ENCODE measurements around the gene CENPW. TPM values are rescaled to one million over a fixed set of nuclear protein-coding genes. Genes with fewer than 3 reads are reported as not detected.

CENPW gene
- polyA plus RNA-seq, 1 donor, result 8.8 TPM

- DNase-seq, result no peak
Observed at GRCh38 chr6:126374372-126374771, 34.5 kb downstream of the CENPW start.

- DNase-seq, result no peak
Observed at GRCh38 chr6:126376682-126377081, 36.8 kb downstream of the CENPW start.

- DNase-seq, result no peak
Observed at GRCh38 chr6:126377594-126378153, 37.8 kb downstream of the CENPW start.

- no peak for DNase-seq
Observed at GRCh38 chr6:126380072-126380583, 40.2 kb downstream of the CENPW start.

- no peak for DNase-seq
Observed at GRCh38 chr6:126381498-126381897, 41.6 kb downstream of the CENPW start.

- DNase-seq, result no peak
Observed at GRCh38 chr6:126383203-126383602, 43.3 kb downstream of the CENPW start.

GRCh38 chr6:126385536-126385935 is 45.6 kb downstream of the CENPW start:
- DNase-seq, result no peak

GRCh38 chr6:126388104-126388598 is 48.2 kb downstream of the CENPW start:
- DNase-seq, result peak; percentile 13

GRCh38 chr6:126396131-126396530 is 56.2 kb downstream of the CENPW start:
- no peak for DNase-seq

All from hindlimb muscle (tissue), 1 donor.